ENCODE measurements around the gene SLIT3.

GRCh38 chr5:168879929-168880328, 421.0 kb downstream of the SLIT3 start:
- TF ChIP-seq POLR2A (IDR thresholded peaks at IDR 0.05; ENCODE audit: low read depth, low read length) = no peak
- TF ChIP-seq POLR2AphosphoS5 (IDR thresholded peaks at IDR 0.05; ENCODE audit: low read depth, low read length) = no peak

Data from GM12891 (cell line).